Measurements from ENCODE around the gene PPFIBP2.

PPFIBP2 gene

DNA sequence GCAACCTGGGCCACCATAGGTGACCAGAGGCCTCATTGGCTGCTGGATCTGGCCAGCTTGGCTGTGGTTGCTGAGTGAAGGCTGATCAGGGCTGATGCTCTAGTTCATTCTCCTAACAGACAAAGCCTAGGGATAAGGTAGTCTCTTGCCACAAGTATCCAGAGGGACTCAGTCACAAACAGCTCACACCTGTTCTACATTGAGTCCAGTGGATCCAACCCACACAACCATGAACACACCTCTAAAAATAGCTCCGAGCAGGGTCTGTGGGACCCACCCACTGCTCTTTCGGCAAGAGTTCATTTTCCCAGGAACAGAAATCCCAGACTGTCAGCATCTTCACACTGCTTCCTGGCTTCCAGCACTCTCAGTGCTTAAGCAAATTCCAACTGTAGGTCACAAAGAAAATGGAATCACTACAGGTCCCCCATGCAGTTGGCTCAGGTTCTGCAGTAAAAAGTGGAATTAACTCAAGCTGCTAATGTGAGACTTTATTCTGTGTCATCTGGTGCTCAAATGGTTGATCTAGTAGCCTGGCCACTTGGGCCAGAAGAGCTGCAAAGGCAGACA is 67.3 kb downstream of the PPFIBP2 start:
- no peak for DNase-seq

DNA sequence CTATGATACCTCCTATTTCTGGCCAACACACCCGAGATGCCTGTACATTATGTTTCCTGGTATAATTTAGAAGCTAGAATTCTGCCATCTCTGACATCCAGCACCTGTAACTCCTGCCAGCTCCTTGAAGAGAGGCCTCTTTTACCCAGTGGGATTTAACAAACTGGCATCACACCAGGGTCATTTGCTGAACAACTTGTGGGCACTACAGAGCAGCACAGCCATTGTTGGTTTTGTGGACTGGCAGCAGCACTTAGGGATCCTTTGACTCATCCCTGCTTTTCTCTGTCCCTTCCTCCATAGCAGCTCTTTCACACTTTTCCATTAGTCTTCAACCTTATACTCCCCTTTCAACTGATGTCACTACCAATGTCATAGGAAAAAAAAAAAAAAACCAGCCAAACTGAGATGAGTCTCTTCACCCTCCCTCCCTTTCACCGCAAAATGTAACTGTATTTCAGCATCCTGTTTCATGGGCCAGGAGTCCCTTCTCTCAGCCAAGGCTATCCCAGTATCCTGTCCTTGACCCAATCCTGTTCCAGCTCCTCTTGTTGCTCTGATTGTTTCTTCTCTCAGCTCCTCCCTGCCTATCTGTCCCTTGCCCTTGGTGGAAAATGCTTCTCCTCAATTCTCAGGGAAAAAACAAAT is 68.7 kb downstream of the PPFIBP2 start:
- DNase-seq, result no peak

DNA sequence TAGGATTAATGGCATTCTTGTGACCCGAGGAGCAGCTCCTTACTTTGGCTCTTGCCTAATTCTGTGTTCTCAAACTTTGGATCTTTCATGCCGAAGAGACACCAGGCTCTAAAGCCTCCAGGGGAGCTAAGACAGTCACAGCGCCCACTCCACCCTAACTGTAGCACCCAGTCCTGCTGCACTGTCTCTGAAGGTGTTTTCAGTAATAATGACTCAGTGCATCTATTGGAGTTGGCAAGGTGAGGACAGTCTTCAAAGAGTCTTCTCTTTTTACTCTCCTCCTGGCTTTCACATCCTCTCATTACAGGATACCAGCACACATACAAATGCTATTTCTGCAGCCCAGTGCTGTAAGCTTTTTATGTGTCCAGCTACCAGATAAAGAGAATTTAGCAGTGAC is 69.4 kb downstream of the PPFIBP2 start:
- DNase-seq, result no peak

DNA sequence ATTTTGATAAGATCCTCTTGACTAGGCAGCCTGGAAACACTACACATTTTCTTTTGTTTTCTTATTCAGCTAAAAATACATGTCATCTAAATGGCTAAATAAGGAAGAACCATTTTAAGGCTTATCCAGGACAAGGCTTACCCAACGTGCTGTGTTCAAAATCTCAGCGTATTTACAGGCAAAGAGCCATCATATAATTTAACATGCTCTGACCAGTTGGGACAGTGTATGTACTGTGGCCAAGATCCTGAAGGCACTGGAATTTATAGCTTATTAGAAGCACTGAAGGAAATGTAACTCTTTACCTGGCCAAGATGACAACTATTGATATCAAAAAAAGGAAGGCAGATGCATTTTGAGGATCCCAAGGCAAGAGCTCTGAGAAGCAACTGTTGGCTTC is 71.1 kb downstream of the PPFIBP2 start:
- DNase-seq, result no peak

DNA sequence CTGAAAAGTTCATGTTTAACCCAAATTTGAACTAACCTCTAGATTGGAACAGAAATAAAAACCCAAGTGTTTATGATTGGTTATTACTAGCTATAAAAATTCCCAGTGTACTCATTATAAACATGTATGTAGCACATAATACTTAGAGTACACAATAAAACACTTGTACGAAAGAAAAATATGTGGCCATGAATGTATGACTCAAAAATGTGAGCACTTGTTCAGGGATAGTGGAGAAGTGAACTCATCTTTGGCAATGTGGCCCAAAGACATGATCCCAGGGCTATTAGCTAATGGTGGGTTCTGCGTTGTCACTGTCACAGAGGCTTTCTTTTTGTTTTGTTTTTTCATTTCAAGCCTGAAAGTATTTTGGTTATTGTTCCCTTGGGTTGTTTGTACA is 72.0 kb downstream of the PPFIBP2 start:
- no peak for DNase-seq

DNA sequence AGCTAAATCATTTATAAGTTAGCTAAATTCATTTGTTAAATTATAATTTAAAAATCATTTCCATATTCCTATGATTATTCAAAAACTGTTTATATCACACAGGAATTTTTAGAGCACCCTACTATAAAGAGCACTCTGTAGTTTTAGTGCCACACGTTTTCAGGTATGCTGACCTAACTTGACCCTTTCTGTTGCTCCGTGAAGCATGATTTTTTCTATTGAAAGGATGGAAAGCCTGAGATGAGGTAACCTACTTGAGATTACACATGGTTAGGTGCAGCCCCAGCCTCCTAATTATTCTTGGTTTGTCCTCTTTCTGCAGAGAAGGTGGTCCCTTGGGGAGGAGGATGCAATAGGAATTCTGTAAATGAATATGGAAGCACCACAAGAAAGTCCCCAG is 72.6 kb downstream of the PPFIBP2 start:
- DNase-seq, result no peak

DNA sequence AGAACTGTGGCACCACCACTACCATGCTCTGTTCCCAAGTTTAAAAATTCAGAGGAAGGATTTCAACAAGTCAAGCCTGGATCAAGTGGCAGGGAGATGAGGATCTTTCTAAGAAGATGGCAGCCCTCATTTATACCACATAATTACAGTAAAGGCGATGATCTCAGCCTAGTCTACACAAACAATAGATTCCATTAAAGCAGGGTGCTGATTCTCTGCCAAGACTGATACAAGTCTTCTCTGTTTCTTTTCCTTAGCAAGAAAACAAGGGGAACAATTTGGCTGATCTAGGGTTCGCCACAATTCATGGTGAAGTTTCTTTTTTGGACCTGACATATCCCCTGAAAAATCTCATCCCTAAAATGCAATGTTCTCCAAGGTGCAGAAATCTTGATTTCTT is 73.9 kb downstream of the PPFIBP2 start:
- no peak for DNase-seq

DNA sequence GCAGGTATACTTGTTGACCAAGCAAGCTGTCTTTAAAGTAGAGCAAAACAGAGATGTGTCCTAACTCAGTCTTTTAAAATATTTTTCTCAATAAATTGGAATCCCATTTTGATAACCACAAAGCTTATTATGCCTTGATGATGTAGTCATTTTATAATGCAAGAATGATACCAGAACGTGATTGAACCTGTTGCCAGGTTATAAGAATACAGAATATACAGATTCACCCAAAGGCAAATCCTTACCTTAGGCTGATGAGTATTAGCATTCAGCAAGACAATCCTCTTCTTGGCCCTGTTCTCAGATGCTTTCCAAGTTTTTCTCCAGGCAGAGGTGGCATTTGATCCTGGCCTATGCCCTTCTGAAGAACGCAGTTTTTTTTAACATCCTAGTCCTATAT is 76.1 kb downstream of the PPFIBP2 start:
- DNase-seq, result no peak

DNA sequence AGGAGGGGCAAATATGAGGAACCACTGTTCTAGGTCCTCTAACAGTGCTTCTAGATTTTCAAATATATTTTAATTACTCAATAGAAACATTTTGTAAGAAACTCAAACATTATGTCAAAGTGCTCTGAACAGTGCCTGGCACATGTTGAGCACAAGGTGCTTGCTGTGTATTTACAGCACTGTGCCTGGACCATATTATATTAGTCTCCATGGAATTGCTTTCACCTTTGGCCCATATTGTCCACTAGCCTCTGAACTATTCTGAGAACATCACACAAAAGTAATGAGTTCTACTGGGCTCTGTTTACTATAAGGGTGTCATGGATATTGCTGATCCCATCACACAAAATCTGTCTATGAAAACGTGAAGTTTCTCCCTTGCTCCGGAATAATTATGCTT is 76.7 kb downstream of the PPFIBP2 start:
- DNase-seq, result no peak

DNA sequence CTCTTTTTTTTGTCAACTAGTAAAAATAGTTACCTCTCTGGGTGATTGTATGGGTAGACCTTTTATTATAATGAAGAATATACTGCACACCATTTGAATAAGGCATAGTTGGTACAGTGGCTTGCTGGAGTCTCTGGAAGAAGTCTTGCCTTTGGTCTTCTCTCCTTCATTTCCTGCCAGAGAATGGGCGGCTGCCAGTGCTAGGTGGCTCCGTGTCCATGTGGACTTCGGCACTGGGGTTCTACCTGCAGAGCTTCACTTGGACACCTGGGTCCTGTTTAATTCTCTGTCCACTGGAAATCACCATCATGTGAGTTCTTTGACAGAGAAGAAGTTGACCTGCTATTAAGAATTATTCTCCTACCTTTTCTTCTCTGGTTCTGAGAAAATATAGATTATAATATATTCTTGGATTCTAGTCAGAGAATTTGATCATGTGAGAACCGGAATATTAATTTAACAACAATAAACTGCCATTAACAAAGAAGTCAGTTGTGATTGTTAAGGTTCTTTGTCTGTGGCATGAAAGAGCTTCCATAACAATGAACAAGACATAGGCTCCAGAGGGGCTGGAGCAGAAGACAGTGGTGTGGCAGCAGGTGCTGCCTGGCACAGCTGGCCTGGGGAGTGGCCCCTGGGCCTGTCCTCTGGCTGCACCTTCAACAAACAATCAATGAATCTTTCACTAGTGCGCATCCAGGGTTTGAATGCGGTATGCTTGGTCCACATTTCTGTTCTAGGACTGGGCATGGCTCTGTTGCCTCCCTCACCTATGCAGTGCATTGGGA is 77.5 kb downstream of the PPFIBP2 start:
- DNase-seq, result no peak

DNA sequence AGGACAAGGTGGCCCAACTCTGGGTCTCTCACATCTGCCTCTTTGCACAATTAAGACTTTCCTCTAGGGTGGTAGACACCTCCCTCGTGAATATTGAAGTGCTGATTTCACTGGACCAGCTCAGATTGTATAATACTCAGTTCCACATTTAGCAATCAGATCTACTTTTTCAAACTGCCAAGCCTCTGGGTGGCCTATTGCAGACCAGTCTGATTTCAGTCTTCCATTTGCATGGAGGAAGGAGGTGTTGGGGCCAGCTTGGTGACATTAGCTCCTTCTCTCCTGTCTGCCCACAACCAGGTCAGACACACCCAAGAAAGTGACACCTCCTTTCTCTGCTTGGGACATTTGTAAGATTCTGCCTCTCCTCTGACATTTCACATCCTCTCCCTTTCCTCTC is 78.2 kb downstream of the PPFIBP2 start:
- DNase-seq, result no peak

DNA sequence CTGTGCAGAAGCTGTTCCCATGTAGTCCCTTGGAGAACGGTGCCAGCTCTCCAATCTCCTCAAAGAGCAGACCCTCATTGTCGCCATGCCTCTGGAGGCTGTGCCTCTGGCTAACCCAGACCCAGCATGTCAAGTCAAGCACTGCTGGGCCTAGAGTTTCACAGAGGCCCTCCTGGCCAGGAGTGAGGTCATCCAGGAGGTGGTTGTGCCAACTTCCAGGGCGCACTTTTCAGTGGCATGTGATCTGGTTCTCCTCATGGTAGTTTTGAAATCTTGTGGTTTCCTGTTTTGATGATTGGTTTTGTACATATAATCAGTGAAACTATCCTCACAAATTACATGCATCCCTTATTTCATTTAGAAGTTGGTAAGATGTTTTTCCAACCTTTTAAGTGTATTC is 78.9 kb downstream of the PPFIBP2 start:
- DNase-seq, result no peak

DNA sequence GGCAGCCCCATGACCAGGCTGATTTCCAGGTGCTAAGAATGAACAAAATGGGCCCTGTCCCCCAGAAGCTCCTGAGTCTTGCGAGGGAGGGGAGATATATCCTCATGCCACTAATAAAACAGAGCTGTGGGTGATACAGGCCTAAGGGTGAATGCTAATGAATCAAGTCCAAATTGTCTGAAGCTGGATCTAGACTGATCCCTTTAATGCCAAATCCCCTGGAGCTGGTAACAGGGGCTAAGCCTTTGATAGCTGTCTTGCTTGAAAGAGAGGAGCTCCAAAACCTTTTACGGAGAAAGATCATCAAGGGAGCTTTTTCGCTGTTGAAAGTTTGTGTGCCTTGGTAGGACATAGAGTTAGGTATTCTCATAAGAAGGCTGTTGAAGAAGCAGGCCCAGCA is 79.7 kb downstream of the PPFIBP2 start:
- DNase-seq, result no peak

DNA sequence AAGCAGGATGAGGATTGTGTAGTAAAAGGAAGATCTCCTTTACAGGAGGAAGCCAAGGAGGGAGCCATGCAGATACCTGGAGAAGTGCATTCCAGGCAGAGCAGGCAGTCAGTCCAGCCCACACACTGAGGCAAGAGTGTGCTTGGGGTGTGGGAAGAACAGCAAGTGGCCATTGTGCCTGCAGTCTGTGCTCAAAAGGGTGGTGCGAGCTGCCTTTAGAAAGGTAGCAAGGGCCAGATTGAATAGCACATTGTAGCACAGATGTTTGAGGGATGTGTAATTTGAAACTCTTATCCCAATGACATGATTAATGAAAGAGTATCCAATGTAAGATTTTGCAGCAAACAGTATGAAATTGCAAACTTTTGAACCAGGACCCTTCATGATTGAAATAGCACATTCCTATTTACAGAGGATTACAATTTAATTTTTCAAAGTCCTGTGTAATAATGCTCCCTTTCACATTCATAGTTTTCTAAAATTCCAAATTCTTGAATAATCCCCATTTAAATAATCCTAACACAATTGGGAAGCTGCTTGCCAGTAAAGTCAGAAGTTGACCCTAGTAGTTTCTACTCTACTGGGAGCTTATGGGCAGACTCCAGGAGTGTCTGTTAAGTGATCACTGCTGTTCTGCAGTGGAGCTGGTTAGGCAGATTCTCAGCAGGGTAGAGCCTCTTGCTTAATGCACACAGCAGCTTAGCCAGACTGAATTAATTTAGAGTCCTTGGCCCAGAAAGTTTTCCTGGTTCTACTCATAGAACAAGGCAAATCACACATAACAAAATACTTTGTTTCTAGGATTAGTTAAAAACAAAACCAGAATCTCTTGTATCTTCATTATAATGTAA is 81.4 kb downstream of the PPFIBP2 start:
- DNase-seq, result no peak

DNA sequence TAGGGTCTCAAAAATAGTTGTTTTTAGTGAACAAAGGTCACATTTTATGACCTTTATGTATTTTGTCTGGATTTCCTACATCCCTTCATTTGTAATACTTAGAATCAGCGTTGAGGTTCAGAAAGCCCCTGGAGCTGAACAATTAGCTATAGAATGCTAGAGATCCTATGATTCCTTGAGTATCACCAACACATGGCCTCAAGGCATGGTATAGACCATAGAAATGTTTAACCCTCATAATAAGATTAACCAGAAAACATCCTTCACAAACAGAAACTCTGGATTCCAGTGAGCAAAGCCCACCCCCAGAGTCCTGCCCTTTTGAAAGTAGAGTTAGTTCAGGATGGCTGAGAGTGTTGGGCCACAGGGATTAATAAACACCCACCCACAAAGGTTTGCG is 82.2 kb downstream of the PPFIBP2 start:
- no peak for DNase-seq

DNA sequence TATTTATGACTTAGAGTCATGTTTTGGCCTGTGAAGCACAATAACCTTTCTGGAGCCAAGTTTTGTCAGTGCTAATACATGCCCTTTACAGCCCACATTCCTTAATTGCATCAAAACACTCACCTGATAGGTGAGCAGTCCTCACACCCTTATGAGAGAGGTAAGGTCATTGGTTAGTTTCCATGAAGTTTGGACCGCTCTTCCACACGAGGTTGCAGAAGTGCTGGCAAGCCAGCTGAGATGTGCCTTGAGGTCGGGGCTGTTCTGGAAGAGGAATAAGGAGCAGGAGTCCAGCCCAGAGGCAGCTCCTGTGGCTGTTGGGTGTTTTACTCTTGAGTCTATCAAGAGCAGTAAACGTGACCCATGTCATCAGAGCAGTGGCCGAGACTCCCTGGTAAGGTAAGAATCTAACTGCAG is 83.2 kb downstream of the PPFIBP2 start:
- DNase-seq, result no peak

DNA sequence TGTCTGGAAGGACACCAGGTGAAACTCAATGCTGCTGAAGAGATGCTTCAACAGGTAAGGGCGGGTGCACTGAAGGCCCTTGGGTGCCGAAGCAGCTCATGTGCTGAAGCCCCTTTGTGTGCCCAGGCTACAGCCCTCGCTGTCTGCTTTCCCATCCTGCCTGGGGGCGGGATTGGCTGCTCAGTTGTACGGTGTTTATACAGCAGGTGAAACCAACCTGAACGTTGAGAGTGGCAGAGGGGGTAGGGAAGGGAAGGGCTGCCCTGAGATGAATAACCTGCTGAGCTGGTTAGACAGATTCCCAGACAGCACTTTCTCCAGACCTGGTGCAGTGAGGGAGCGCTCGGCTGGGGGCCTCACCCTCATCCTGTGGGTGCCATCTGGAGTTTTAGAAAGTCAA is 83.8 kb downstream of the PPFIBP2 start:
- no peak for DNase-seq

DNA sequence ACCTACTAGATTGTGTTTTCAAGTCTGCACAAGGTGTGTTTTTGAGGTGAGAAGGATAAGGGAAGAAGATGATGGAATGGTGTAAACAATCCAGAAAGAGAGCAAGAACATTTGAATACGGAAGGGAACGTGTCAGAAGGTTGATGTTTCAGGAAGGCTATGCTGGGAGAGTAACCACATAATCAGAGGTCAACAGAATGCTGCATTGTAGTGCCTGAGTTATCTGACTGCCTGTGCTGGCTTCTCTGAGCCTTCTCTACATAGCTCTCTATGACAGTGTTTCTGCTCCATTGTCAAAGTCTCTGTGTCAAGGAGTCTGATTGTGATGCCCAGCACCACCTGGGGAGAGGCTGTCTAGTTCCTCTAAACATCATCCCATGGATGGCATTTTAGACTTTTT is 85.4 kb downstream of the PPFIBP2 start:
- no peak for DNase-seq

DNA sequence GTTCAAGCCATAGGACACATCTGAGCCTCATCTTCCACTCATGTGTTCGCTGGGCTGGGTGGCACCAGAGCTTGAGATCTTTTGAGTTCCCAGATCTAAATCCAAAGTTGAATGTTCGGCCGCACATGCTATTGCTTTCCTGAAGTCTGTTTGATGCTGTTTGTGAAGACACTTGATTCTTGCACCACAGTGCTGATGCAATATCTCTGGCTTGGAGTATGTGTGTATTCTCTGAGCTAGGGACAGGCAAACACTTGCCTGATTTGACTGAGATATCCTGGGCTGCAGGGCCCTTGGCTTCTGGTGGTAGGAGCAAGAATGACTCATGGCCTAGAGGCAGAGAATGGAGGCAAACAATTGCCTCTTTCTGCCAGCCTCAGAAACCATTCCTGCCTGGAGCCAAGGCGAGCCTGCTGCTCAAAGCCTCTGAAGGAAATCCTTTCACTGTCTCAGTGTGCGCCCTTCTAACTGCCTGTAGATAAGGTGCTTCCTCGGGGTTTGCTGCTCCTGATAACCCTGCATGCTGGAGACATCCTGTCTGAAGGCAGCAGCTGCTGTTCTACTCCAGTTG is 86.5 kb downstream of the PPFIBP2 start:
- DNase-seq, result no peak

DNA sequence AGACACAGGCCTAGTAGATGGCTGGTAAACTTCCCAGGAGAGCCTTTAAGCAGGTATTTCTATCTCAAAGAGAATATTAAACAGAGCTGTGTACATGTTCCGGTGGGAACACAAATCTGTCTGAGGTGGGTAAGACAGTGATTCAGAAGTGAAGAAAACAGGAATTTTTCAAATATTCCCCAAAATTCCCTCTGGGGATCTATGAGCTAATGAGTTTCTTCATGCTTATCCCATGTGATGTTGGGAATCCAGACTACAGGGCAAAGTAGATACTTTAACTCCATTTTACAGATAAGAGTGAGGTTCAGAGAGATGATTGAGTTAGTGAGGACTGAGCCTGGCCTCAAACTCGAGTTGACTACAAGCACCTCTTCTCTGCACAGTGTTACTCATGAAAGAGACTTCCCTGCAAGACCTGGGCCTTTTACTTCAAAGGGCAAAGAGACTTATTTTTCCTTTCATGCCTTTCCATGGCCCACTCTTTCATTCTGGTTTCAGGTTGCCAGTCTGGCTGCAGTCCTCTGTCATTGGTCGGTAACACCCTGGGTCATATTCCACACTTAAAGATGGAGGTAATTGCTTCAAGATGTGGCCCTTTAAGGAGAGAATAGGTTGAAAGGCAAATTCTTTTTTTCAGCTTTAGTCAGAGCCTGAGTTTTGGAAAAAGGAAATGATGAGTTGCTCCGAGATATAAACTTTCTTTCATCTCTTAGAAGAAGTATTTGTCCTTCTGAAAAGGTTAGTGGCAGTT is 89.4 kb downstream of the PPFIBP2 start:
- no peak for DNase-seq

DNA sequence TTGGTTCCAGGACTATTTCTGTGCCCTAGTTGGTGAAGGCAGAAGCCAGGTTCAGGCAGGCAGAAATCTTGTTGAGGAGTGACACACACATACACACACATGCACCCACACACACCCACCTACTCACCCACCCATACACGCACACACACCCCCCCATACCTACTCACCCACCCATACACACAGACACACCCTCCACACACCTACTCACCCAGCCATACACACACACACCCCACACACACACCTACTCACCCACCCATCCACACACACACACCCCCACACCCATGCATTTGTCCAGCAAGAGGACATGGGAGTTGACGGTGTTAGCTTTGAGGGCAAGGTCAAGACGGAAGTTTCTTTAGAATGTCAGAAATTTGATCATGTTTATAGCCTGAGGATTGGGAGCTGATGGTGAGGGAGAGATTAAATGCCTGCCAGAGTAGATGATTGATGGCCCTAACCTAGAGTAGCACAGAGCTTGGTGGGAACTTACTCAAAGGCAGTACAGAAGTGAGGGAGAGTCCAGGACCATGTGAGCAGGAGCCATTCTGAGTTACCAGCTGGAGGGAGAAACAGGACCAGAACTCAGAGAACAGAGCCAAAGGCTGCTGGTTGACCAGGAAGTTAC is 90.6 kb downstream of the PPFIBP2 start:
- no peak for DNase-seq

Data from NCI-H1092 (cell line).